GM12873 (cell line): ENCODE results near the gene MRGPRF.

ENCODE experiments used
- TF ChIP-seq, protein P1 (sequence below): IDR thresholded peaks from 2 replicates; pipeline ENCODE4 v1.5.1; 2012; ENCODE audit warnings: low read depth, mild to moderate bottlenecking, moderate library complexity, low read length, control low read depth; ENCODE audit not compliant: insufficient read depth; ENCODE audit errors: missing control alignments

MRGPRF gene

DNA sequence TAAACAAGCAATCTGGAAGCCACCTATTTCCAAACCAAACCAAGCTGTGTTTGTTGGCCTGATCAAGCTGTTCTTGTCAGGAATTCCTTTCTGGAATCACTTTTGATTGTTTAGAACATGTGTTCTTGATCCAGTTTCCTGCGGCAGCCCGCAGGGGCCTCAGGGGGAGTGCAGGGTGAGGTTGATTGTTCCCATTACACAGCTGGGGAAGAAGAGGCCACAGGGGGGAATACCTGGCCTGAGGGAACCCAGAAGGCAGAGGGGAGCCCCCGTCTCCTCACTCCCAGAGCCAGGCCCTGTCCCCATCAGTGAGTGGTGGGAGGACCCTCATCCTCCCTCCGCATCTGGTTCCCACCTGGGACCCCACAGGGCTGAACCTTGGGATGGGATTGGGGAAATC, 36.5 kb downstream of the MRGPRF start:
- TF ChIP-seq, protein P1, sequence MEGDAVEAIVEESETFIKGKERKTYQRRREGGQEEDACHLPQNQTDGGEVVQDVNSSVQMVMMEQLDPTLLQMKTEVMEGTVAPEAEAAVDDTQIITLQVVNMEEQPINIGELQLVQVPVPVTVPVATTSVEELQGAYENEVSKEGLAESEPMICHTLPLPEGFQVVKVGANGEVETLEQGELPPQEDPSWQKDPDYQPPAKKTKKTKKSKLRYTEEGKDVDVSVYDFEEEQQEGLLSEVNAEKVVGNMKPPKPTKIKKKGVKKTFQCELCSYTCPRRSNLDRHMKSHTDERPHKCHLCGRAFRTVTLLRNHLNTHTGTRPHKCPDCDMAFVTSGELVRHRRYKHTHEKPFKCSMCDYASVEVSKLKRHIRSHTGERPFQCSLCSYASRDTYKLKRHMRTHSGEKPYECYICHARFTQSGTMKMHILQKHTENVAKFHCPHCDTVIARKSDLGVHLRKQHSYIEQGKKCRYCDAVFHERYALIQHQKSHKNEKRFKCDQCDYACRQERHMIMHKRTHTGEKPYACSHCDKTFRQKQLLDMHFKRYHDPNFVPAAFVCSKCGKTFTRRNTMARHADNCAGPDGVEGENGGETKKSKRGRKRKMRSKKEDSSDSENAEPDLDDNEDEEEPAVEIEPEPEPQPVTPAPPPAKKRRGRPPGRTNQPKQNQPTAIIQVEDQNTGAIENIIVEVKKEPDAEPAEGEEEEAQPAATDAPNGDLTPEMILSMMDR: no peak

DNA sequence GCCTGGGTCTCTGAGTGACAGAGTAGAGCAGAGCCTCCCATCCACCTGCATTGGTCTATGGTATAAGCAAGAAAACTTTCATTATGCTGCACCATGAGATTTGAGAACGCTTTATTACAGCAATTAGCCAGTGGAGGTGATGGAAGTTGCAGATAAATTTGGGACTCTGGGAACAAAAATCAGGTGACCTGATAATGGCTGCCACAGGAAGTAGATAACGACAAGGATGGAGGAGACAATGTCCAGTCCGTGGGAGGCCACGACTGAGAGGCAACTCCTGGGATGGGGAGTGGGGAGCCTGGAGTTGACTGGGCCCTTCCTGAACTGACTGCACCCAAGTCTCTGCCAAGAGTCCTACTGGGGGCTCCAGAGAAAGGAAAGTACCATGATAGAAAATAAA, 37.0 kb downstream of the MRGPRF start:
- TF ChIP-seq, protein P1: no peak

DNA sequence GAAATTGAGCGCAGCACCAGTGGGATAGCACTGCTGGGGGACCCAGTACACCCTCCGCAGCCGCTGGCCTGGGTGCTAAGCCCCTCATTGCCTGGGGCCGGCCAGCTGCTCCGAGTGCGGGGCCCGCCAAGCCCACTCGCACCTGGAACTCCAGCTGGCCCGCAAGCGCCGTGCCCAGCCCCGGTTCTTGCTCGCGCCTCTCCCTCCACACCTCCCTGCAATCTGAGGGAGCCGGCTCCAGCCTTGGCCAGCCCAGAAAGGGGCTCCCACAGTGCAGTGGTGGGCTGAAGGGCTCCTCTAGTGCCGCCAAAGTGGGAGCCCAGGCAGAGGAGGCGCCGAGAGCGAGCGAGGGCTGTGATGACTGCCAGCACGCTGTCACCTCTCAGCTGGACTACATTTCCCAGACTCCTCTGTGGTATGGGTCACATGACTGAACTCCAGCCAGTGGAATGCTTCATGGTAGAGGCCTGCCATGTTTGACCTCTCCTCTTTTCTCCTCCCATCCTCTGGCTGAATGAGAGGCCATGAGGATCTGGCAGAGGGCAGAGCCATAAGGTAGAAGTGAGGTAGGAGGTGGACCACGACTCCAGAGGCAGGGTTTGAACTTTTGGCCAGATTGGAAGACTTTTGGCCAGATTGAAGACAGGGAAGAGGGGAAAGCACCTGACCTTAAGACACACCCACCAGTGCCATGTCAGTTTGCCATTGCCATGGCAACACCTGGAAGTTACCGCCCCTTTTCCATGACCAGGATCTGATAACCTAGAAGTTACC, 38.4 kb downstream of the MRGPRF start:
- TF ChIP-seq, protein P1: no peak

DNA sequence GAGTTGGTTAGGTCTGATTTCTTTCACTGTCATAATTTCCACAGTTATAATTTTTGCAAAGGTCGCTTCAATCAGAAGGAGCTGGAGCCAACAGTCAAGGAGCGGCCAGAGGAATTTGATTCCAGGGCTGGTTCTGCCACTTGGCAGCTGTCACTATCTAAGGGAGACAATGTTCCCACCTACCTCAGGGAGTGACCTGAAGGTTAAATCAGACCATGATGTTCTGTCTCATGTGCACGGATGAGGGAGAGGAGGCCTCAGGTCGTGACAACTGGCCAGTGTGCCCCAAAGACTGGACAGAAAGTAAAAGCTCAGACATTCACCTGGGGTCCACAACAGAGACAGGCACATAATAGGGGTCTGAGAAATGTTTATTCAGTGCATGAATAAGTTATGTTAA, 39.8 kb downstream of the MRGPRF start:
- TF ChIP-seq, protein P1: no peak

DNA sequence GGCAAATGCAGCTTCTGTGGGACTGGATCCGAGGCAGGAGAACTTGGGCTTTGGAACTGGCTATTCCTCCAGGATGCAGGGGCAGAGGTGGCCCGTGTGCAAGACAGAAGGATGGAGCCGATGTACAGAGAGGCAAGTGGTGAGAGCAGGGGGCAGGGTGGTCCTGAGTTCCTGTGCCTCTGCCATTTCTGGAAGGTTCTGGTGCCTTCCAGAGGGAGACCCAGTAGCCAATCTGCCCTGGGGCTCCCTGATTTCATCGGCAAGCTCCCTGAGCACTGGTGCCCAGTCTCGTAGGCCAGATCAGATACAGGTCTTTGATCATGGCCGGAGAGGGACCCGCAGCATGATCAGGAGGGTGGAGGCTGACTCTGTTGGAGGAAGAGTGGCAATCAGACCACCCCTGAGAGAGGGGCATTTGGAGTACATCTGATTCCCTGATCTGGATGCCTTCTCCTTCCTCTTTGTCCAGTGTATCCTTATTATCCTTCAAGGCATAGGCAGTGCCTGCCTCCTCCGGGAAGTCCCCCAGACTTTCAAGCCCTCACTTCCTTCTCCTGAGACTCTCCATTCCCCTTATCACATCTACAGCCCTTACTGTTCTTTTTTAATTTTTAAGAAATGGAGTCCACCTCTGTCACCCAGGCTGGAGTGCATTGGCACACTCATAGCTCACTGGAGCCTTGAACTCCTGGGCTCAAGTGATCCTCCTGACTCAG, 42.0 kb downstream of the MRGPRF start:
- TF ChIP-seq, protein P1: no peak

DNA sequence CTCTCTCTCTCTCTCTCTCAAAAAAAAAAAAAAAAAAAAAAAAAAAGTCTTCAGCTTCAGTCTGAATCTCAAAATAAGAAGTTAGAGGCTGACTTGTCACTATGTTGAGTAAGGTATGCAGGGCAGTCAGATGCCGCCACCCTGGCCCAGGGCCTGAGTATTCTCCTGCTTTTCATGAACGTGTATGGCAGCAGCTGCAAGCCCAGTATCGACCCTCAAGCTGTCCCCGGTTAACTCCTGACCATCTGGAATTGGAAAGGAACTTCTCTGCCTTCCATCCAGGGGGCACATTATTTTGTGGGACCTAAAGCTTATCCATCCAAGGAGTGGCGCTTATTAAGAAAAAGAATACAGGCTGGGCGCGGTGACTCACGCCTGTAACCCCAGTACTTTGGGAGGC, 43.7 kb downstream of the MRGPRF start:
- TF ChIP-seq, protein P1: no peak

DNA sequence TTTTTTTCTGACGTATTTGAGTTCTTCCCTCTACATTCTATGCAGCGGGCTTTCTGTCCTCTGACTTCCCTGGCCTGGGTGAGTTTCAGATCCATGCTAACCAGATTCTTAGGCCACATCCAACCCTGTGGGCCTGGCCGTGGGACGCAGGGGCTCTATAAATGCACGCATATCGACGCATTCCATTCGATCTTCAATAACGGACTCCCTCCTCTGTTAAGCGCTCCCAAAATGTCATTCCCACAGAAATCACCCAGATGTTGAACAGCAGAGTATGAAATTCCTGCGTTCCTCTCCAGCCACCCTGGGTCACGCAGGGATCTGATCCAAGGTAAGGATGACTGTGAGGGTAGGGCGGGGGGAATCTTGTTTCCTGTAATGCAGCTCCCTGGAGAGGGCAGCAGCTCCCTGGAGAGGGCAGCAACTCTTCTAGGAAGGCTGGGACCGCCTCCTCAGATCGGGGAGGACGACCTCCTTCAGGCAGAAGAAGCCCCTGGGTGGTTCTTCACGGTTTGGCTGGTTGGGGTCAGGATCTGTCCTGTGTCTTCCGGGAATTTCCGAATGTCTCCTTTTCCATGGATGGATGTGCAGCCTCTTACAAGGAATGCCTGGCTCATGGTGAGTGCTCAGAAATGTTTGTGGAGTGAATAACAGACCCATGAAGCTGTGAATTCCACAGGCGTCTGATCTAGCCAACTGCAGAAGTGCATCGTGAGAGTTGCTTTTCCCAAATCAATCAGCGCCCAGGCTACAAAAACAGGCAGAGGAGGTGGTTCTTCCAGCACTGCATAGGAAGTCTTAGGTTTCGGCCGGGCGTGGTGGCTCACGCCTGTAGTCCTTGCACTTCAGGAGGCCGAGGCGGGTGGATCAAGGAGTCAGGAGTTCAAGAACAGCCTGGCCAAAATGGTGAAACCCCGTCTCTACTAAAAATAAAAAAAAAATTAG, 44.5 kb downstream of the MRGPRF start:
- TF ChIP-seq, protein P1: no peak
